Endothelial cell of umbilical vein (primary cell): ENCODE data around the gene RPL36AL. TPM values are rescaled to one million over a fixed set of nuclear protein-coding genes. Genes with fewer than 3 reads are reported as not detected.

ENCODE experiments used
- BruUV-seq: library from RNA; stranded (reverse); fragments of 400-500 nt; replicated peaks from 2 replicates; lab custom pipeline; 2021; lab: Mats Ljungman, UMichigan
- CTCF ChIA-PET: fragments of 300-600, 350-600 bp; sonication (Branson Sonifier 250); formaldehyde crosslinking; loops from one replicate; lab custom pipeline; 2021; ENCODE audit warnings: antibody characterized with exemption, inconsistent platforms; lab: Charles Lee
- POLR2A ChIA-PET: fragments of 300-600, 350-600 bp; sonication (Branson Sonifier 250); formaldehyde crosslinking; loops from one replicate; lab custom pipeline; 2021; ENCODE audit warnings: antibody characterized with exemption, inconsistent platforms; lab: Charles Lee
- DNase-seq: peaks from one replicate; pipeline ENCODE4 v3.0.0-alpha.2; 2011; ENCODE audit warnings: low read depth, low spot score
- FAIRE-seq: peaks from 2 replicates; lab custom pipeline; 2011; peaks lifted over from hg19 to GRCh38; lab: Jason Lieb, UNC
- H2AFZ ChIP-seq: 2 replicates; pipeline ENCODE4 v1.6.0; 2012; ENCODE audit warnings: low read depth, low read length, control low read depth, inconsistent platforms
- H3K27ac ChIP-seq: 2 replicates; pipeline ENCODE4 v1.5.1; 2011; ENCODE audit warnings: low read depth, mild to moderate bottlenecking, control low read depth, low read length, moderate library complexity; ENCODE audit not compliant: insufficient read depth
- H3K27me3 ChIP-seq, 2 experiments: 2 replicates each; pipeline versions ENCODE4 v1.6.0 to v1.6.1; 2011; ENCODE audit warnings: low read length in 2 of 2, mixed read lengths in 1 of 2; ENCODE audit not compliant: control insufficient read depth in 2 of 2, insufficient read depth in 2 of 2
- H3K36me3 ChIP-seq, 2 experiments: 2 replicates in 1 of 2; 3 replicates in 1 of 2; pipeline ENCODE4 v1.5.1; 2011; ENCODE audit warnings: low read length in 2 of 2, mild to moderate bottlenecking in 1 of 2, moderate library complexity in 1 of 2; ENCODE audit not compliant: control insufficient read depth in 2 of 2, insufficient read depth in 2 of 2; ENCODE audit errors: extremely low read depth in 1 of 2
- H3K4me1 ChIP-seq: 3 replicates; pipeline ENCODE4 v1.5.1; 2011; ENCODE audit warnings: mild to moderate bottlenecking, low read length; ENCODE audit not compliant: control insufficient read depth, insufficient read depth; ENCODE audit errors: extremely low read depth
- H3K4me2 ChIP-seq: 2 replicates; pipeline ENCODE4 v1.6.1; 2011; ENCODE audit warnings: low read length, control low read depth, mixed read lengths; ENCODE audit not compliant: insufficient read depth
- H3K4me3 ChIP-seq, 3 experiments: fragments of 200-600 bp in 1 of 3; sonication (generic), shearing (Covaris generic) in 1 of 3; replicated peaks in 1 of 3; 2 replicates each; pipeline ENCODE4 v1.5.1; 2011 to 2016; ENCODE audit warnings: control low read depth in 3 of 3, low read length in 3 of 3, mild to moderate bottlenecking in 2 of 3, inconsistent platforms in 1 of 3, low read depth in 1 of 3, moderate library complexity in 1 of 3; ENCODE audit not compliant: insufficient read depth in 1 of 3
- H3K79me2 ChIP-seq: 2 replicates; pipeline ENCODE4 v1.6.0; 2012; ENCODE audit warnings: low read length, inconsistent platforms; ENCODE audit not compliant: control insufficient read depth, insufficient read depth
- H3K9ac ChIP-seq: replicated peaks from 2 replicates; pipeline ENCODE3; 2011; ENCODE audit warnings: low read length, control low read depth; ENCODE audit not compliant: insufficient read depth; ENCODE audit errors: extremely low read depth
- H3K9me1 ChIP-seq: replicated peaks from 3 replicates; pipeline ENCODE4 v1.6.0; 2011; ENCODE audit warnings: mild to moderate bottlenecking, low read length; ENCODE audit not compliant: control insufficient read depth, insufficient read depth; ENCODE audit errors: extremely low read depth
- H3K9me3 ChIP-seq: replicated peaks from 2 replicates; pipeline ENCODE4 v1.5.1; 2012; ENCODE audit warnings: low read length, inconsistent platforms; ENCODE audit not compliant: control insufficient read depth, insufficient read depth
- H4K20me1 ChIP-seq: replicated peaks from 2 replicates; pipeline ENCODE3; 2011; ENCODE audit warnings: mild to moderate bottlenecking, low read length; ENCODE audit not compliant: control insufficient read depth, insufficient read depth; ENCODE audit errors: extremely low read depth
- CTCF ChIP-seq, 2 donors: IDR thresholded peaks; 1 replicate in 1 of 2; 2 replicates in 1 of 2; pipeline ENCODE4 v1.5.1; 2011; ENCODE audit warnings: low read length in 2 of 2, mild to moderate bottlenecking in 2 of 2, moderate library complexity in 2 of 2, control low read depth in 1 of 2, inconsistent platforms in 1 of 2, low read depth in 1 of 2; ENCODE audit not compliant: insufficient read depth in 1 of 2; ENCODE audit errors: extremely low read depth in 1 of 2
- EZH2 ChIP-seq: IDR thresholded peaks from 2 replicates; pipeline ENCODE4 v1.6.1; 2012; ENCODE audit warnings: borderline replicate concordance, low read depth, mild to moderate bottlenecking, moderate library complexity, low read length, inconsistent platforms; ENCODE audit not compliant: severe bottlenecking
- FOS ChIP-seq: IDR thresholded peaks from 2 replicates; pipeline ENCODE4 v1.6.1; 2011; ENCODE audit warnings: mild to moderate bottlenecking, low read length, moderate library complexity, borderline replicate concordance; ENCODE audit not compliant: insufficient read depth
- GATA2 ChIP-seq: IDR thresholded peaks from 2 replicates; pipeline ENCODE4 v1.7.0; 2011; ENCODE audit warnings: low read depth, mild to moderate bottlenecking, moderate library complexity, mixed read lengths, low read length; ENCODE audit not compliant: insufficient read length, insufficient read depth
- JUN ChIP-seq: IDR thresholded peaks from 2 replicates; pipeline ENCODE4 v1.6.1; 2011; ENCODE audit warnings: borderline replicate concordance, low read depth; ENCODE audit not compliant: insufficient read length, insufficient read depth
- MAX ChIP-seq: IDR thresholded peaks from 2 replicates; pipeline ENCODE4 v1.6.1; 2011; ENCODE audit not compliant: insufficient read depth, insufficient read length
- MYC ChIP-seq: IDR thresholded peaks from one replicate; pipeline ENCODE4 v1.6.1; 2011; ENCODE audit warnings: mild to moderate bottlenecking, low read depth, low read length
- POLR2A ChIP-seq: IDR thresholded peaks from 2 replicates; pipeline ENCODE4 v1.6.1; 2012; ENCODE audit warnings: low read depth, mild to moderate bottlenecking, control low read depth, low read length
- POLR2AphosphoS5 ChIP-seq: IDR thresholded peaks from 2 replicates; pipeline ENCODE4 v1.6.1; 2012; ENCODE audit warnings: low read depth, mild to moderate bottlenecking, control low read depth, low read length, moderate library complexity; ENCODE audit not compliant: insufficient read depth
- dilution Hi-C: fragments of 300-500 bp; cut with MboI; formaldehyde crosslinking; loops from one replicate; pipeline ENCODE4 v1.15.0; 2019; ENCODE audit warnings: low sequenced_read_pairs; ENCODE audit not compliant: extremely low pct_ligation_motif_present
- intact Hi-C: fragments of 100-400 bp; cut with micrococcal nuclease; formaldehyde crosslinking; loops from one replicate; pipeline ENCODE4 v1.10.0; 2022
- polyA plus RNA-seq, 4 experiments: library from polyadenylated mRNA; depleted of rRNA in 3 of 4; stranded (reverse) in 3 of 4; unstranded in 1 of 4; fragments of >200 nt; gene quantifications; 2 replicates each; pipeline versions ENCODE4 v1.2.1 to v1.2.3, GENCODE V29; 2011 to 2012; ENCODE audit warnings: missing spikeins in 1 of 4
- total RNA-seq: library from RNA; stranded (reverse); gene quantifications from 2 replicates; pipeline ENCODE4 v1.2.3, GENCODE V29; 2021

The RPL36AL gene
- total and polyA plus RNA-seq, 2 donors (not counting 3 experiments of a cell fraction or from before 2014, with no cell fraction given), result 174 to 251 TPM

- ChIA-PET CTCF (no interaction called here), POLR2A (no interaction called here)
- H4K20me1 ChIP-seq, result no peaks in the 10 kb centered on the region
- no peak for DNase-seq
- no peak overlapping the region for H3K27ac ChIP-seq
- H3K9ac ChIP-seq, result no peak overlapping the region
- no peaks in the 10 kb centered on the region for H3K9me3 ChIP-seq
- no peak for FAIRE-seq
- no TSS peak for BruUV-seq
- no peak overlapping the region for H3K4me2 ChIP-seq
- H3K36me3 ChIP-seq, result peaks cover 0 to 8% of the 10 kb centered on the region in 2 experiments
- no peak overlapping the region for H3K4me3 ChIP-seq
- dilution Hi-C loops (no loop called here), intact Hi-C loops (no loop called here)
- no peak overlapping the region for H2AFZ ChIP-seq
- no peak for TF ChIP-seq MYC
- TF ChIP-seq EZH2, result no peak
- TF ChIP-seq CTCF (IDR thresholded peaks at IDR 0.05; ENCODE audit: extremely low read depth in 1 of 2, insufficient read depth in 1 of 2, low read depth in 1 of 2, low read length in 2 of 2), result no peak
- TF ChIP-seq FOS, result no peak
- TF ChIP-seq MAX, result no peak
- TF ChIP-seq POLR2A, result no peak
- TF ChIP-seq GATA2, result no peak
- TF ChIP-seq POLR2AphosphoS5, result no peak
- no peak for TF ChIP-seq JUN
- peaks cover 28% of the 10 kb centered on the region for H3K79me2 ChIP-seq
- no peaks in the 10 kb centered on the region for H3K4me1 ChIP-seq
- H3K9me1 ChIP-seq, result no peaks in the 10 kb centered on the region
- no peaks in the 10 kb centered on the region for H3K27me3 ChIP-seq
Measured at GRCh38 chr14:49641697-49642129, 21.3 kb upstream of the RPL36AL start.
